AG09319 (cell line): ENCODE data around the gene DNAJC21.

Experiments used
- DNase-seq: peaks from one replicate; pipeline ENCODE4 v3.0.0-alpha.2; 2010; ENCODE audit warnings: low read depth; ENCODE audit errors: extremely low read depth
- CTCF ChIP-seq: IDR thresholded peaks from 2 replicates; pipeline ENCODE4 v1.5.1; 2011; ENCODE audit warnings: low read depth, mild to moderate bottlenecking, inconsistent platforms, low read length, moderate library complexity

The DNAJC21 gene

GRCh38 chr5:34895641-34896419, 33.5 kb upstream of the DNAJC21 start:
- no peak for DNase-seq
- TF ChIP-seq CTCF: no peak

DNA sequence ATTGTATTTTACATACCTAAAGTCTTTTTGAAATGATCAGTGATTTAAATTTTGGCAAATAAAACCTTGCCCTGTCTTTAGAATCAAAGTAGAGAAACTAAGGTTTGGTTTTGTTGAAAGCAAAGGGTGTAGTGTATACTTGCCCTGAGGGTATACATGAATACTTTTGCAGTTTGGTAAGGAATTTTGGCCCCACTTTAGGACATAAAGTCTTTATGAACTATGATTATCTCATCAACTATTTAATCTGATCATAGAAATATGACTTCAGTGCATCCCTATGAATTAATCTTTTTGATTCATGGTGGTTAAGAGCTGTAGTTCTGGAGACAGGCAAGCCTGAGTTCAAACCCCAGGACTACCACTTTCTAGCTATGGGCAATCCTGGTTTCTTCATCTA, 31.7 kb upstream of the DNAJC21 start:
- no peak for TF ChIP-seq CTCF
- no peak for DNase-seq

GRCh38 chr5:34898258-34898895, 31.0 kb upstream of the DNAJC21 start:
- TF ChIP-seq CTCF: peak; percentile 88
- peak; percentile 41 for DNase-seq

- no peak for TF ChIP-seq CTCF
- no peak for DNase-seq
Measured at GRCh38 chr5:34899066-34899465, 30.3 kb upstream of the DNAJC21 start.

GRCh38 chr5:34900652-34901051, 28.7 kb upstream of the DNAJC21 start:
- no peak for TF ChIP-seq CTCF
- DNase-seq: no peak

DNA sequence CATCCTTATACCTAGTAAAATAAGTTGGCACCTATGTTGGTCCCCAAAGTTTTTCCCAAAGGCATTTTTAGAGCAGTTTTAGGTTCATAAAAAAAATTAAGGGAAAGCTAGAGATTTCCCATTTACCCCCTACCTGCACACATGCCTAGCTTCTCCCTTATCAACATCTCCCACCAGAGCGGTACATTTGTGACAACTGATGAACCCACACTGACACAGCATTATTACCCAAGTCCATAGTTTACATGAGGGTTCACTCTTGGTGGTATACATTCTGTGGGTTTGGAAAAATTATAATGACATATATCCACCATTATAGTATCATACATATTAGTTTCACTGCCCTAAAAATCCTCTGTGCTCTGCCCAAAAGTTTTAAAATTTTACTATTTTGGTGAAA, 26.1 kb upstream of the DNAJC21 start:
- no peak for TF ChIP-seq CTCF
- no peak for DNase-seq

DNA sequence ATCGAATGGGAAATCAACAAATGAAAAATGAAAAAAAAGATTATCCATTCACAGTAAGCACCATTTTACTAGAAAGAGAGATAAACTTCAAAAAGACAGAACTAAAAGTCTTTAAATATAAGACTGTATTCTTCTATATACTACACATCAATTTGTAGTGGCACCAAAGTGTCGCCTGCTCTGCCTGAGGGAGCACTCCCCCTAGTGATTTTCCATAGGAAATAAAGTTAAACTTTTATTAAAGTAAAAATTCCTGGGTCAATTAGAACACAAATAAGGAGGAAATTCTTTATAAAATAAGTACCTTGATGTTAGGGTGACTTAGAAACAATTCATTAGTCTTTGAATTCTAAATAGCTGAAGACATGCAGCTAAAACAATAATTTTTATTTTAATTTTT, 23.8 kb upstream of the DNAJC21 start:
- peak; percentile 50 for TF ChIP-seq CTCF
- DNase-seq: no peak
